HPDE6-E6E7 (cell line): ENCODE measurements around the gene OLFML2B.
"Not testable (repeated sequence)": the region's sequence is repeated elsewhere in the genome, so short reads cannot be mapped to it uniquely, and the experiment has no call there.

Experiments used
- DNase-seq: peaks from one replicate; pipeline ENCODE4 v3.0.0; 2011; ENCODE audit warnings: missing footprints; ENCODE audit errors: extremely low spot score

OLFML2B gene

DNA sequence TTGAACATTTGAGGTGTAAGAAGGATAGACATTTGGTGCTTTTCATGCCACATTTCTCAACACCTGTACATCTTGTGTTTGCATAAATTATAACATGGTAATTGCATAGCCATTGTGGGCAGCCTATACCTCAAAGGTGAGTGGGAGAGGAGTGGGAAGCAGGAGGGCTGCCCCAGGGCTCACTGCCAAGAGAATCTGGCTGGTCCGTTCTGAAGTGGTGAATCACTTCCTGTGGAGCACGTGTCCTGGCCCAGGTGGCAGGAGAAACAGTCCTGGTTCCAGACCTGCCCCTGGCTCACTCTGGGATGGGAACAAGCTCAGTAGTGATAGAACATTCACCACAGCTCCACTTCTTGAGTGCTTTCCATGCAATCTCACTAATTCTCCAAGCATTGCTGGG lies 11.6 kb upstream of the OLFML2B start:
- DNase-seq: peak; percentile 43

DNA sequence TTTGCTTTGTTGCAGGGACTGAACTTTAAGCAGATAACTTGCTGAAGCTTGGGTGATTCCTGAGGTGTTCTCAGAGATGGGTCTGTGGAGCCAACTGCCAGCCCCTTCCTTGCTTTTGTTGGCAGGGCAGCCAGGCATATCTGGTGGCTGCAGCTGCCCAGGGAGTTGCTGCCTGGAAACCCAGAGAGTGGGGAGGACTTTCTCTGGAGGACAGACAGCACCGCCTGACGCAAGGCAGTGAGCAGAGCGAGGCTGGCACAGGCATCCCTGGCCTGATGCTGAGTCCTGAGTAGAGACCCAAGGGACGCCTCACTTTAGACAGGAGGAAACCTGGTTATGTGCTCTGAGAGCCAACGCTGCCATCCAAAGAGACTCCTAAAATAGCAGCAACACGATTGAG lies 9.8 kb upstream of the OLFML2B start:
- DNase-seq: no peak

DNA sequence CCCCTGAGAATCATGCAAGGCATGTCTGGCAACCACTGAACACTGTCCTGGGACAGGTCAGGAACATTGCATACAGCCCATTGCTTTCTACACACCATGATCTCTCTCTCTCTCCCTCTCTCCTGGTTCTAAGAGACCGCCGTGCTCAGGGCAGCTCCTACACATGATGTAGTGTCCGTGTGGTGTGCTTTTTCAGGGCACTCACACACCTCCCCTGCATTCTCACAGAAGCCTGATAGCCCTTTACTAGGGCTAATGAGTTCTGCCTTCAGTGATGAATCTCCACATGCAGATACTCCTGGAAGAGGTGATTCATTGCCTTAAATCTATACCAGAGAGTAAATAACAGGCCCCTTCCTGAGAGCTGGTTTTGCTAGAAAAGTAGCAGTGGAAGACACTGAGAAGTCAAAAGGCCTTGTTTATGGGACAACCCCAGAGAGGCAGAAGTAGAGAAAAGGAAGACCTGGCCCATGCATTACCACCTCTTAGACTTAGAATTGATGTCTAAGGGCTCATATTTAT lies 7.2 kb upstream of the OLFML2B start:
- DNase-seq: no peak

DNA sequence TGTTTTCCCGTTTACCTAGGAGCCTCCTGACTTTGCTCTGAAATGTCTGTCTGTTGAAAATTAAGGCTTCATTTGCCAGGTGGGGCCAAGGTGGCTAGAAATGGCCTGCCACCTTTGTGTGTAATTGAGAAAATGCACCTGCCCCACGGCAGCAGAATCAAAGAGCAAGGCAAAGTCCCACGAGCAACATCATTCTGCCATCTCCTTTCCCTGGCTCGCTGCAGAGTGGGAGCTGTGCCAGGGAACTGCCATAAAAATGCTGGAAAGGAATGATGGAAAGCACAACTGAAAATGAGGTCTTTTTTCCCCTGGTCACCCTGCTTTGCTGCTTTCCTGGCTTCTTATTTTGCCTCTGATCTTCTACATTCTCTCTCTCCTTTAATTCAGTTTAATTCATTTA lies 5.5 kb upstream of the OLFML2B start:
- no peak for DNase-seq

DNA sequence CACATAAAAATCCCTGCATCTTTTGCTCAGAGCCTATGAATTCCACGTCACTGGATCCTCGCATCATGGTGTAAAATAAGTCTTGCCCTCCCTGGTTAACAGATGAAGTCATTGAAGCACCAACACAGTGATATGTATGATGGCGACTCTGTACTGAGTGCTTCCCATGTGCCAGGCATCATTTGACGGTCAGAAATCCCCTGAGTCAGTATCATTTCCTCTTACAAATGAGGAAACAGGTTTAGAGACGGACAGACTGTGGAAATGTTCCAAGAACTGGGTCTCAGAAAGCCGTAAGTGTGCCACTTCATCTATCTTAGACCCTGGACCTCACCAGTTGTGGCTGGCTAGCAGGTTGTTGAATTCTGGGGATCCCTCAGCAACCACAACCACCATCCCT lies 5.1 kb upstream of the OLFML2B start:
- no peak for DNase-seq

DNA sequence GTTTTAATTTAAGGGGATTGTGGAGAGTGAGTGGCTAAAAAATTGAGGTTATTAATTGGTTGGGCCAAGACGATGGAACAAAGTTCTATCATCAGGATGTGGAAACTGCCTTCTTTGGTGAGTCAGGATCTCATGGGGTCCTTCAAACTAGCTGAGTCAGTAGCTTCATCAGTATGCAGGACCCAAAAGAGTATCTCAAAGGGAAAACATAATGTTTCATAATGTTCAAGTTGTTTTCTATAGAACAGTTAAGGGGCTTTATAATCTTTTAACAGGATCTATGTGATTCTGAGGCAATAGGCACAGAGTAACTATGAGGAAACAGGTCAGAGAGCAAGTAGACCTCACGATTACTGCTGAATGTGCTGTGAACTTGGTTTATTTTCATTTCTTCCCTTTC lies 3.2 kb upstream of the OLFML2B start:
- no peak for DNase-seq

DNA sequence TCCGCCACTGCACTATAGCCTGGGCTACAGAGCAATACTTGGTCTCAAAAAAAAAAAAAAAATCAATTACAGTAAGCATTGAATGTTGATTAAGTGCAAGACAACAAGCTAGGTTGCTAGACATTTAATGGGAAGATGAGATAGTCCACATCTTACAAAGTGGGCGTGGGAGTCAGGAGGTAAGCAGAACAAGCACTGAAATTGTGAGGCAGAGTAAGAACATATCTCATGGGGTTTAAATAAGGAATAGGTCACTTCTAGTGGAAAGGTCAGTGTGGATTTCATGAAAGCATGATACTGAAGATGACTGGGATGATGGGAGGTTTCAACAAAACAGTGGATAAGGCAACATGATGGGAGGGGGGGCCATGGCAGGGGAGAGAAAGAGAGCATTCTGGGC lies 1.9 kb upstream of the OLFML2B start:
- DNase-seq: no peak

DNA sequence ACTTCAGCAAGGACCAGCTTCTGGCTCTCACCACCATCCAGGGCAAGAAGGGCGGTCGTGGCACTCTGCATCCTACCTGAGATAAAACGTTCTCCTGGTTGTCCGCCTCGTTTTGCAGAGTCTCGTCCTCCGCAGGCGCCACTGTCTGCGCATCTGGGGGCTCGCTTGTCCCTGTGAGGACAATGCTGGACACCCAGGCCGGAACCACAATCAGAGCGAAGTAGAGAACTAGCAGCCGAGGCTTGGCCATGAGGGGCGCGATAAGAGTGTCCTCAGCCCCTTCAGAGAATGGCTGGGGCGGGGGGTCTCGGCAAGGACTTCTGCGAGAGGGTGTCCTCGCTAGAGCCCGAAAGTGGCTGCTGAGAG lies 505 bp downstream of the OLFML2B start:
- no peak for DNase-seq

DNA sequence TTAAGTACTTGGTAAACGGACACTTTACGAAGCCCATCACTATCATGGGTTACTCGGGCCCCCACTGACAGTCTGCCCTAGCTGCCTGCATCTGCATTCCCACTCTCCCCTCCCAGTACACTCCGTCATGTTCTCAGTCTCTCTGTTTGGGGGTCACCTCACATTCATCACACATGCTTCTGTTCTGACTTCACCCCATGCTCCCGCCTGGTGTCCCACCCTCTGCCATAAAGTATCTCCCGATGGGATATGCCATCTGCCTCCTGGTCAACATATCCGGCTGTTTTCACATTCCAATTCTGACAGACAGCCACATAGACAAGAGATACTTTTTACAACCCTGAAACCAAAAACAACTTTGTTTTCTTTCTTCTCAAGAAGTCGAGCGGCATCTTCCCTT lies 1.0 kb downstream of the OLFML2B start:
- no peak for DNase-seq

DNA sequence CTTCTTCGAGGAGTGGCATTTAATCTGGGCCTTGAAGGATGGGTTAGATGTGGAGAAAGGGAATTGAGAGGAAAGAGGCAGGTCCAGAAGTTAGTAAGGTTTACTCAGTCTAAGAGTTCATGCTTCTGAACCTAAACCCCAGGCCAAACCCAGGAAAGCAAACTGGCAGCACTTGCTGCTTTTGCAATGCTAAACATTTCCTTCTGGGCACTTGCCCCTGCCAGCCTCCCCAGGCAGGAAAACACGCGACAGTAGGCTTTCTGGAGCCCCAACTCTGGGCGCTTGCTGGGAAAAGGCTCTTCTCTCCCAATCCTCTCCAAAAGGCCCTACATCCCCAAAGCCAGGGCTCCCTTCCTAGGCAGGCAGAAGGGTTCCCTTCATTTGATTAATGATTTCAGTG lies 2.5 kb downstream of the OLFML2B start:
- DNase-seq: no peak

DNA sequence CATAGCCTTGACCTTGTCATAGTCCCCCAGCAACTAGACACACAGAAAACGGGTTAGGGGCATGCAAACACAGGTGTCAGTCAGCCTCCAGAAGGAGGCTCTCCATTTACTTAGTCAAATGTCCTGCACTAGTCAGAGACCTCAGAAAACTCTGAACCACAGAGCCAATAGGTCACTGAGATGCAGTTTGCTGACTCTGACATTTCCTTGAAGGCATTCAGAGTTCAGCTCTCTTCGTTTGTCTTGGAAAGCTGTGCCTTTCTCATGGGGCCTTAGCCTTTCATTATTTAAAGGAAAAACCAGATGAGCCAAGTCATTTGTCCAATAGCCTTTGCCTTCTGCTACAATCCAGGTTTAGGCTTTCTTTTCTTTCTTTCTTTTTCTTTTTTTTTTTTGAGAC lies 3.5 kb downstream of the OLFML2B start:
- DNase-seq: no peak

DNA sequence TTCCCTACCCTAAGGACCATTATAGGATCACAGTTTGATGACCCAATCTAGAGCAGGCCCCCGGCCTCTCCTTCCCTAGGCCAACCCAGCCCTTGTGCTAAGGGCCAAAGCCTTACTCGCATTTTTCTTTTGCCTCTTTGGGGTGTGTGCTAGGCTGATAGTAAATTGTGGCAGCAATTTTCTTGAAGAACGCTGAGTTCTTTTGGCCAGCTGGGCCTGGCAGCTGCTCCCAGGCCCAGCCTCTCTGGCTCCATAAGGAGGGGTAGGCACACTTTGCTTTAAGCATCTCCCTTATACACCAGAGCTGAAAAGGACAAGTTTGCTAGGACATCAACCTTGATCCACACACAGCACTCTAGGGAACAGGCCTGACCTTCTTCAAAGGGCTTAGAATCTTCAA lies 4.2 kb downstream of the OLFML2B start:
- no peak for DNase-seq

DNA sequence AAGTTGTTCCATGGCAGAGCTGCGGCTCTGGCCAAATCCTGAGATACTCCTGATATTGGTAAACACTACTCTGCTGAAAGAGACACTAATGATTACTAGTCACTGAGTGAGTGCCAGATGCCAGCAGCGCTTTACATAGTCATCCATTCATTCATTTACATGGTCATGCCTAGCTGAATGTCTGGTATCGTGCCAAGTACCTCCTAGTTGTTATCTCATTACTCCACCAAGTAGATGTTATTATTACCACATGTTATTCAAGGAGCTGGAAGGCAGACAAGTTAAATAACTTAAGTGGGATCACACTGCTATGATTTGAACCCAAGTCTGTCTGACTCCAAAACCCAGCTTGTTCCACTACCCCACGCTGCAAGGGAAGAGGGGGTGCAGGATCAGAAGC lies 4.7 kb downstream of the OLFML2B start:
- no peak for DNase-seq

DNA sequence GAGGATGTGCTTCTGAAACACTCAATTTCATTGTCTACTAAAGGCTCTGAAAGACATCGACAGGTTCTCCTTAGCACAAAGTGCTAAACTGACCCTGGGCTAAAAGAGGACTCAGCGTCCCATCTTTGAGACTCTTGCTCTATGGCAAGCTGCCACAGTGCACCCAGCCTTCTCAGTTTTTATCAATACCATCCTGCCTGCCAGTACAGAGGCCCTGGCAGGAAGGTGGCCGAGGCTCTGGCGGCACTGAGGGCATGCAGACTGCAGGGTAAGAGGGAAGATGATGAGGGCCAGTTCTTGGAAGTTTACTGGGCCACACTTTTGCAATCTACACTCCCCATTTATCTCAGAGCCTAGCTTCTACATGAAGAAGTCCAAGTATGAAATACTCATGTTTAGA lies 5.3 kb downstream of the OLFML2B start:
- no peak for DNase-seq

DNA sequence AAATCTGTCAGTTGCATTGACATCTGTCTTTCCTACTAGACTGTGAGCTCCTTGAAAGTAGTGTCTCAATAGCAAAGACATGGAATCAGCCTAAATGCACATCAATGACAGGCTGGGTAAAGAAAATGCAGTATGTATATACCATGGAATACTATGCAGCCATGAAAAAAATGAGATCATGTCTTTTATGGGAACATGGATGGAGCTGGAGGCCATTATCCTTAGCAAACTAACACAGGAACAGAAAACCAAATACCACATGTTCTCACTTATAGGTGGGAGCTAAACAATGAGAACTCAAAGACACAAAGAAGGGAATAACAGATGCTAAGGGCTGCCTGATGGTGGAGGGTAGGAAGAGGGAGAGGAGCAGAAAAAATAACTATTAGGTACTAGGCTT lies 5.9 kb downstream of the OLFML2B start:
- not testable (repeated sequence) for DNase-seq

DNA sequence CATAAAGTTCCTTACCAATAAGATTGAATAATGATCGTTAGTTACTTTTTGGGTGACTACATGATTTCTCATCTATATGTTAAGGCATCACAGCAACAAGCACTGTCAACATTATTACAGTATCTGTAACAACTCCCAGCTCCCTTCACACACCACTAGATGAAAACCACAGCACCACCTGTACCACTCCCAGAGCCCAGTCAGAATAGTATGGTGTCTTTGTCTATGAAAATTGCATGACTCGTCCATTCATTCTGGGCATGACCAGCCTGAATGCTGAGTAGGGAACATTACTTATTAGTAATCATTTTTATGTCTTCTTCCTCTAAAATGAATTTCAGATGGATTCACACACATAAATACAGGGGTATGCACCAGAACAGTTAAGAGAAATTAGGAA lies 7.0 kb downstream of the OLFML2B start:
- DNase-seq: no peak

DNA sequence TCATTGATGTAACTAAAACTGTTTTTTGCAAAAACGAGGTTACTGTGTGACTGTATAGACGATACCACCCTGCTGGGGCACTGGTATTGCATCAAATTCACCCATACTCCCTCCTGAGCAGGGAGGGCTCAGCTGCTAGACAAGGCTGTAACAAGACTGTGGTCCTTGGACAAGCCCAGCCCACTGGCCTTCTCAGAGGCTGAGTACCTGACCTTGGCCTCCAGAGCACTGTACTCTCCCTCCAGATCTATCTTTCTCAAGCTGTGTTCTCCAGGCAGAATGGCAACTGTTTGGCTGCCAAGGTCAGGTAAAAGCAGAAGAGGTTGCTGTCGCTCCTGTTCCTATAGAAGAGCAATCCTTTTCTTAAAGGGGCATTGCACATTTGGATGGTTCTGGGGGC lies 8.5 kb downstream of the OLFML2B start:
- no peak for DNase-seq

DNA sequence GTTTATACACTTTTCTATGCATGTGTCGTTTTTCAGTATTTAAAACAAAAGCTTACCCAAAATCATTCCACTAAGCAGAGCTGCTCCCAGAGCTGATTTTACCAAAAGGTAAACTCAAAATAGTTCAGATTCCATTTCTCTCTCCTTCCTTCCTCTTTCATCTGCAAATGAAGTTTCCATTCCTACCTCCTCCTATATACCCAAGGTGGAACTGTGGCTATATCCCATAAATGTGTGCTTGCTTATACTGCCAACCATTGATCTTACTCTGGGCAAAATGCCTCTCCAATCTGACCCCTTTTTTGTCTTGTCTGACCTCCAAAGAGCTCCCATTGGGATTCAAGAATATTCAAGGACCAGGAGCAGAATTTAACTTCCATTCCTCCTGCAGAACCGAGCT lies 9.5 kb downstream of the OLFML2B start:
- no peak for DNase-seq

DNA sequence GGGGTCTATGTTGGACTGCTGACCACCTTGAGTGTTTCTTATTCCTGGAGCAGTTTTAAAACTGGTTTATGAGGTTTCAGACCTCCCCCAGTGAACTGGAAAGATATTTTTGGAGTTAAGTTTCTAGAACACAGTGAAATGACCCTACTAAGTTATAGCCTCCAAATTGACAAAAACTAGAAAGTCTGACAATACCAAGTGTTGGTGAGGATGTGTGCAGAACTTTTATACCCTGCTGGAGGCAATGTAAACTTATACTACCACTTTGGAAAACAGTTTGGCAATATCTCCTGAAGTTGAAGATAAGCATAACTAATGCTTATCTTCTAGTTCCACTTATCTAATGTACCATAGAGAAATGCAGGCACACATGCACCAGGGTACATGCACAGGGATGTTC lies 10.4 kb downstream of the OLFML2B start:
- DNase-seq: no peak

DNA sequence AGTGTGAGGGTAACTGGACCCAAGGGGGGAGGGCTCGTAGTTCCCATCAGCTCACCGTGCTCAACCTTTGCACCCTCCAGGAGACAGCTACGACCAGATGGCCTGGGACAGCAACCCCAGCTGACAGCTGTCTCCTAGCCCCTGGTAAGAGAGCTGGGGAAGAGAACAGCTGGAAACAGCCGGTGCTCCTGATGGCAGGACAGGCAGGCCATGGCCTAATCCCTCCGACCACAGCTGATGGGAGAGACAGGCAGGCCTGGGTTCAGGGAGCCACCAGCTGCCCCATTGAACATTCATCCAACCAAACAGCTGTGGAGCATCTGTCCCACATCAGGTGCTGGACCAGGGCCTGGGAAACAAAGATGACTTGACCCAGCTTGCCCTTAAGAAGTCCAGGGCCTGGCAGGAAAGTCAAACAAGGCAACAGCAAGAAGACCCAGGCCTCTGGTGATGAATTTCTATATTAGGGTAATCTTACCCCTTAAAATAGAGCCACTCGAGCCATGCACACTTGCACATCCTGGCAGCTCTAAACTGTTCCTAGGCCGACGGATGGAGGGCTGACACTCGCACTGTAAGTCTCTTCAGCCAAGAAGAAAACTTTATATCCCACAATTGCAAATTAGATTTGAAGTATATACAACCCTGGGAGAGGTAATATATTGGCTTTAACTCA lies 12.2 kb downstream of the OLFML2B start:
- no peak for DNase-seq

DNA sequence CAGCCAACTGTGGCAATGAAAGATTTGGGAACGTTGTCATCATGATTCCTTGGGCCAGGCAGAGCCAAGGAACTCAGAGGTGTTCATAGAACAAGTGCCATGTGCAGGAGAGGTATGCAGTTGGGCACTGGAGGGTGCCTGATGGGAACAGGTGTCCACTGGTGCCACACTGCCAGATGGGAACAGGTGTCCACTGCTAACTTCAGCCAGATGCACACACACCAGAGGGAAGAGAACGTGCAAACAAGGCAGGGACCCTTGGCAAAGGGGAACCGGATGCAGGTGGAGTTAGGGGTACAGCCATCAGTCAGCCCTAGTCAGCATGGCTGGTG lies 13.5 kb downstream of the OLFML2B start:
- no peak for DNase-seq

DNA sequence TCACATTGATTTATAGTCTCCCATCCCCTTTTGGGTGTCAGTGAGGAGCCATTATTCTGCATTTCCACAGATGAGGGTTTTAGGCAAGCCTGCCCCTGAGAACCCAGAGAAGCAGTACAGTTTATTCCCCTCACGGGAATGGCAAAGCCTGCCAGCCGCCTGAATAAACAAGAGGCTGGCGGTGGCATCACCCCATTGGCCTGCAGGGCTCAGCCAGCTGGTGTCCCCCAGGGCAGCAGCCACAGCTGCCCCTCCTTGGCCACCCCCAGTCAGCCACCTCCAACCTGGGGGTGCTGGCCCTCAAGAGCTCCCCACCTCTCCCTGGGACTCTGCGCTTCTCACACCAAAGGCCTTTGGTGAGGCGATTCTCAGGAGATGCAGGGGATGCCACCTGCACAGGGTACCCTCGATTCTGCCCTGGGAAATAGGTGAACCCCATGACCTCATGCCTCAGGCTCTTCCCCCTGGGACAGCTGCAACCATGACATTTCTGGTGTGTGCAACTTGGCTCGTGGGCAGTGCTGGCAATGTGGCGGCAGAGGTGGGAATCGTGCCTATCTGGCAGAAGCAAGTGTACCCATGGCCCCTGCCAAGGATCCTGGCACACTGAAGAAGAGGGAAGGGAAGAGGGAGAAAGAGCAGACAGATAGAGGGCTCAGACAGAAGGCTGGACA lies 14.0 kb downstream of the OLFML2B start:
- no peak for DNase-seq

DNA sequence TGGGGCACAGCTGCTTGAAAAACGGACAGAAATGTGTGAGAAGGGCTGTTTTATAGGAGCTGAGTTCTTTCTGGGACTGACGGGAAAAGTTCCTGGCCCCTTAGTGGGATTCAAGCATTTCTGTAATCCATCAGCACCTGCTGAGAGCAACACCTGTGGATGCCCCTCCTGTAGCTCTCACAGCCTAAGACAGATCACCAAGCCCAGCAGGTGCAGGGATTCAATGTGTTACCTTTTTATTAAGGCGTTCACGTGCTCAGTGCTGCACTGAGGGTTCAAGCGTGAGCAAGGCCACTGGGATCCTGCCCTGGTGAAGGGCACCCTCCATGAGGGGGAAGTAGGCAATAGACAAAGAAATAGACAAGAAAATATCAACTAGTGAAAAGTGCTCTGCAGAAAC lies 14.9 kb downstream of the OLFML2B start:
- no peak for DNase-seq

DNA sequence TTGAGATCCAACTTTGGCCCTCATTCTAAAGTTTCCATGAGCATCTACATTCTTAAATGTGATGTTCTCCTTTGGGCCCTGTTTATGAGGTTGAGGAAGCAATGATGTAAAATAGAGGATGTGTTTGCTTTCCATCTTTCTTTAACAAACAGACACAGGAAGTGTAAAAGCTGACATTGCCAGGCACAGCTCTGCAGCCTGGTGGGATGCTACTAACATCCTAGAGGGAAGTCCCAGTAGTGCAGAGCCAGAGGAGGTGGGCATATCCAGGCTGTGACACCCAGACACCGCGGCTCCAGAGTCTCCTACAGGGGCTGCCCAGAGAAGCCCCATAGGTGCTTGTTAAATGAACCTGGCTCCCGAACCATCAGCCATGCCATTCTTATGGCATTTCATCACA lies 16.2 kb downstream of the OLFML2B start:
- no peak for DNase-seq
